Colon (tissue), 2 donors: Measurements from ENCODE around the gene CKS1B.

Source experiments
- FAIRE-seq: peaks from 2 replicates; lab custom pipeline; 2012; peaks lifted over from hg19 to GRCh38; lab: Jason Lieb, UNC
- donor health status: control.
- donor health status: control.

The CKS1B gene

GRCh38 chr1:154974102-154974807 is at the start of gene CKS1B:
CKS1B (plus strand) TSS chr1:154974681; CDS start chr1:154974746, 65 bp downstream.
- FAIRE-seq: peak; percentile 79

- FAIRE-seq: no peak
Observed at GRCh38 chr1:154925335-154926170, 48.9 kb upstream of the CKS1B start.

- no peak for FAIRE-seq
Observed at GRCh38 chr1:154926201-154926600, 48.3 kb upstream of the CKS1B start.

- no peak for FAIRE-seq
Observed at GRCh38 chr1:154931940-154932487, 42.5 kb upstream of the CKS1B start.

GRCh38 chr1:154934358-154934948 is 40.0 kb upstream of the CKS1B start:
- no peak for FAIRE-seq

GRCh38 chr1:154935749-154936554 is 38.5 kb upstream of the CKS1B start:
- no peak for FAIRE-seq

GRCh38 chr1:154936555-154937084 is 37.9 kb upstream of the CKS1B start, which contains the start of gene PMVK:
PMVK (minus strand) TSS chr1:154936719; CDS start chr1:154936685, 34 bp downstream.
- no peak for FAIRE-seq

- FAIRE-seq: no peak
Observed at GRCh38 chr1:154937085-154937987, 37.1 kb upstream of the CKS1B start.

GRCh38 chr1:154937988-154938386 is 36.5 kb upstream of the CKS1B start:
- FAIRE-seq: no peak

GRCh38 chr1:154938604-154939399 is 35.7 kb upstream of the CKS1B start:
- no peak for FAIRE-seq

GRCh38 chr1:154940213-154940560 is 34.3 kb upstream of the CKS1B start:
- FAIRE-seq: no peak

GRCh38 chr1:154940651-154941194 is 33.8 kb upstream of the CKS1B start:
- FAIRE-seq: no peak

GRCh38 chr1:154941333-154942013 is 33.0 kb upstream of the CKS1B start:
- FAIRE-seq: no peak

- FAIRE-seq: no peak
Observed at GRCh38 chr1:154943649-154944400, 30.7 kb upstream of the CKS1B start.

GRCh38 chr1:154944401-154945159 is 29.9 kb upstream of the CKS1B start:
- FAIRE-seq: no peak

GRCh38 chr1:154945160-154945961 is 29.1 kb upstream of the CKS1B start:
- FAIRE-seq: no peak
